K562 (cell line): ENCODE measurements around the gene CACNA2D2. TPM values are rescaled to one million over a fixed set of nuclear protein-coding genes. Genes with fewer than 3 reads are reported as not detected.
A peak's percentile ranks its signal among the peaks of the same experiment; 100 is the strongest.

Source experiments
- ATAC-seq: fragments of 200-7000 bp; cut with Tn5 transposase; 3 replicates; pipeline ENCODE4 v1.9.1; 2020; ENCODE audit warnings: moderate library complexity
- BruUV-seq: library from RNA; stranded (reverse); fragments of 400-500 nt; replicated peaks from 2 replicates; lab custom pipeline; 2021; lab: Mats Ljungman, UMichigan
- CTCF ChIA-PET: fragments of 300-600 bp; formaldehyde crosslinking; extraction: SDS; loops from one replicate; lab custom pipeline; 2021; ENCODE audit warnings: low intra/inter-chr PET ratio; lab: Yijun Ruan, JAX
- POLR2A ChIA-PET: fragments of 300-600, 350-650 bp; sonication (Branson Sonifier 250); formaldehyde crosslinking; extraction: SDS; loops from one replicate; lab custom pipeline; 2021; ENCODE audit warnings: antibody characterized with exemption, inconsistent platforms; lab: Yijun Ruan, JAX
- DNase-seq, 4 experiments: peaks; one replicate each; pipeline versions ENCODE4 v3.0.0 to v3.0.0-alpha.2; 2011 to 2018; ENCODE audit warnings: low spot score in 3 of 4, mixed read lengths in 3 of 4; ENCODE audit errors: extremely low read depth in 1 of 4
- FAIRE-seq: peaks from 2 replicates; lab custom pipeline; 2011; peaks lifted over from hg19 to GRCh38; lab: Jason Lieb, UNC
- H2AFZ ChIP-seq: 2 replicates; pipeline ENCODE4 v1.6.0; 2011; ENCODE audit warnings: low read depth, low read length, control low read depth, inconsistent platforms
- H3K27ac ChIP-seq: fragments of 200-600 bp; 3 replicates; pipeline ENCODE4 v1.8.0; 2011; ENCODE audit warnings: low read depth, mild to moderate bottlenecking, control low read depth, inconsistent platforms, low read length, moderate library complexity, mixed read lengths; ENCODE audit errors: extremely low read depth
- H3K27me3 ChIP-seq, 2 experiments: fragments of 300-600 bp in 1 of 2; 2 replicates in 1 of 2; 3 replicates in 1 of 2; pipeline versions ENCODE4 v1.6.0 to v1.8.0; 2011; ENCODE audit warnings: inconsistent platforms in 2 of 2, low read length in 2 of 2, mild to moderate bottlenecking in 1 of 2, mixed read lengths in 1 of 2, moderate library complexity in 1 of 2; ENCODE audit not compliant: control insufficient read depth in 2 of 2, insufficient read depth in 2 of 2
- H3K36me3 ChIP-seq: fragments of 300-600 bp; 3 replicates; pipeline ENCODE4 v1.8.0; 2011; ENCODE audit warnings: mild to moderate bottlenecking, low read length, inconsistent platforms; ENCODE audit not compliant: control insufficient read depth, insufficient read depth
- H3K4me1 ChIP-seq, 2 experiments: fragments of 200-600 bp in 1 of 2; replicated peaks in 1 of 2; 2 replicates in 1 of 2; 3 replicates in 1 of 2; pipeline versions ENCODE4 v1.5.1 to v1.8.0; 2011; ENCODE audit warnings: inconsistent platforms in 2 of 2, low read length in 2 of 2, mild to moderate bottlenecking in 1 of 2, mixed read lengths in 1 of 2, moderate library complexity in 1 of 2; ENCODE audit not compliant: control insufficient read depth in 2 of 2, insufficient read depth in 2 of 2
- H3K4me2 ChIP-seq: 2 replicates; pipeline ENCODE4 v1.6.1; 2011; ENCODE audit warnings: low read length, control low read depth, inconsistent platforms, mixed read lengths; ENCODE audit not compliant: insufficient read depth
- H3K4me3 ChIP-seq: fragments of 200-600 bp; sonication (generic), shearing (Covaris generic); 2 replicates; pipeline ENCODE4 v1.5.1; 2016; ENCODE audit warnings: control low read depth, inconsistent platforms
- H3K79me2 ChIP-seq: fragments of 200-600 bp; 3 replicates; pipeline ENCODE4 v1.8.0; 2011; ENCODE audit warnings: low read length, inconsistent platforms; ENCODE audit not compliant: control insufficient read depth, insufficient read depth
- H3K9ac ChIP-seq, 2 experiments: 2 replicates each; pipeline versions ENCODE4 v1.6.0 to v1.6.1; 2011; ENCODE audit warnings: low read depth in 2 of 2, low read length in 2 of 2, control low read depth in 1 of 2, inconsistent platforms in 1 of 2, mild to moderate bottlenecking in 1 of 2, mixed read lengths in 1 of 2; ENCODE audit not compliant: insufficient read depth in 1 of 2
- H3K9me1 ChIP-seq: one replicate; pipeline ENCODE4 v1.6.0; 2011; ENCODE audit warnings: inconsistent platforms, mild to moderate bottlenecking, low read length, moderate library complexity; ENCODE audit not compliant: control insufficient read depth, insufficient read depth
- H3K9me3 ChIP-seq: replicated peaks from 2 replicates; pipeline ENCODE4 v1.5.1; 2011; ENCODE audit warnings: low read depth, low read length, inconsistent platforms; ENCODE audit not compliant: control insufficient read depth, insufficient read depth
- H4K20me1 ChIP-seq: replicated peaks from 2 replicates; pipeline ENCODE4 v1.6.1; 2011; ENCODE audit warnings: low read length, inconsistent platforms, mixed read lengths; ENCODE audit not compliant: control insufficient read depth, insufficient read depth
- CHCHD3 ChIP-seq: fragments of 250-450 bp; sonication (Bioruptor Pico); IDR thresholded peaks from 2 replicates; pipeline ENCODE4 v2.1.2; 2022; ENCODE audit warnings: mild to moderate bottlenecking
- ELF4 ChIP-seq: fragments of 450-650 bp; formaldehyde crosslinking; IDR thresholded peaks from 2 replicates; pipeline ENCODE4 v1.4.0; 2022; ENCODE audit warnings: missing genetic modification characterization
- ETV5 ChIP-seq: sonication (generic); formaldehyde crosslinking; IDR thresholded peaks from 2 replicates; pipeline ENCODE4 v1.4.0; 2020; ENCODE audit warnings: low read depth, mild to moderate bottlenecking, missing genetic modification reagents
- FOXA3 ChIP-seq, 2 experiments: fragments of 450-650 bp in 1 of 2; sonication (generic) in 1 of 2; formaldehyde crosslinking; IDR thresholded peaks in 1 of 2; conservative IDR thresholded peaks in 1 of 2; 2 replicates each; pipeline versions ENCODE4 v1.4.0 to v1.8.0; 2020 to 2022; ENCODE audit warnings: mild to moderate bottlenecking in 2 of 2, missing genetic modification reagents in 1 of 2
- FOXM1 ChIP-seq, 2 experiments: fragments of 450-650 bp in 1 of 2; sonication (generic) in 1 of 2; formaldehyde crosslinking in 1 of 2; IDR thresholded peaks; 2 replicates each; pipeline versions ENCODE4 v1.6.1 to v1.9.0; 2017 to 2022; ENCODE audit warnings: low read depth in 2 of 2, mild to moderate bottlenecking in 2 of 2, missing genetic modification reagents in 1 of 2, moderate library complexity in 1 of 2
- KAT7 ChIP-seq: sonication (generic); formaldehyde crosslinking; IDR thresholded peaks from 2 replicates; pipeline ENCODE4 v1.8.0; 2022; ENCODE audit warnings: missing genetic modification reagents, mild to moderate bottlenecking, borderline replicate concordance
- PHF8 ChIP-seq: fragments of 200-600 bp; sonication (generic); IDR thresholded peaks from 2 replicates; pipeline ENCODE4 v1.6.1; 2012; ENCODE audit warnings: mixed run types, mild to moderate bottlenecking, inconsistent platforms, low read length, moderate library complexity, borderline replicate concordance
- POLR2AphosphoS2 ChIP-seq: IDR thresholded peaks from 2 replicates; pipeline ENCODE4 v1.6.1; 2012; ENCODE audit warnings: low read length, improper control_type of control experiment
- PREB ChIP-seq: sonication (generic); formaldehyde crosslinking; IDR thresholded peaks from 2 replicates; pipeline ENCODE4 v1.8.1; 2023; ENCODE audit warnings: mild to moderate bottlenecking, missing genetic modification reagents
- RCOR1 ChIP-seq, 2 experiments: IDR thresholded peaks; 2 replicates each; pipeline ENCODE4 v1.6.1; 2012; ENCODE audit warnings: low read depth in 2 of 2, low read length in 2 of 2, borderline replicate concordance in 1 of 2, improper control_type of control experiment in 1 of 2
- RFX1 ChIP-seq: fragments of 450-650 bp; IDR thresholded peaks from 2 replicates; pipeline ENCODE4 v1.6.1; 2016; ENCODE audit warnings: mild to moderate bottlenecking, moderate library complexity
- SMARCE1 ChIP-seq: fragments of 450-650 bp; IDR thresholded peaks from 2 replicates; pipeline ENCODE4 v1.7.1; 2016; ENCODE audit warnings: mild to moderate bottlenecking
- SUPT5H ChIP-seq: fragments of 450-650 bp; IDR thresholded peaks from 2 replicates; pipeline ENCODE4 v1.6.1; 2016
- XRCC4 ChIP-seq: IDR thresholded peaks from one replicate; pipeline ENCODE4 v1.6.1; 2011; ENCODE audit not compliant: insufficient read depth, insufficient read length; ENCODE audit errors: extremely low read depth
- ZNF134 ChIP-seq: fragments of 250-450 bp; sonication (Bioruptor Pico); conservative IDR thresholded peaks from 2 replicates; pipeline ENCODE4 v1.4.0; 2020
- ZZZ3 ChIP-seq: fragments of 450-650 bp; IDR thresholded peaks from 2 replicates; pipeline ENCODE4 v1.6.1; 2016; ENCODE audit warnings: antibody characterized with exemption, mild to moderate bottlenecking, moderate library complexity
- WGBS: fragments of 100-300 bp; shearing (Covaris generic); methylation state at CpG from one replicate; pipeline ENCODE4 v1.1.6; 2016; ENCODE audit warnings: low coverage, mixed read lengths; ENCODE audit not compliant: insufficient coverage; ENCODE audit errors: missing lambda C conversion rate; 5-methylcytosine and 5-hydroxymethylcytosine counted together
- in situ Hi-C: fragments of 300-500 bp; cut with MboI; formaldehyde crosslinking; loops from 4 replicates; pipeline ENCODE4 v1.15.0; 2018; ENCODE audit warnings: inconsistent platforms, mixed read lengths
- intact Hi-C: fragments of 100-400 bp; cut with micrococcal nuclease; formaldehyde crosslinking; loops from 2 replicates; pipeline ENCODE4 v1.14.2; 2022
- polyA plus RNA-seq, 8 experiments: library from polyadenylated mRNA; depleted of rRNA in 4 of 8; stranded (reverse) in 5 of 8; unstranded in 3 of 8; fragments of >200 nt; fragmentation: Nextera tagmentation in 2 of 8; fragmentation: Illumina TruSeq in 1 of 8; extraction: Ambion mirVana in 2 of 8; extraction: Trizol in 1 of 8; gene quantifications; 2 replicates each; pipeline versions ENCODE4 v1.2.1 to v1.2.3, GENCODE V29; 2011 to 2014; ENCODE audit warnings: inconsistent platforms in 1 of 8, missing spikeins in 1 of 8
- total RNA-seq, 7 experiments: library from RNA; depleted of rRNA in 6 of 7; stranded (reverse); fragments of >200 nt in 6 of 7; fragmentation: Illumina TruSeq in 2 of 7; extraction: Trizol in 2 of 7; gene quantifications; 2 replicates each; pipeline versions ENCODE4 v1.2.1 to v1.2.3, GENCODE V29; 2011 to 2021; ENCODE audit warnings: low replicate concordance in 1 of 7
- TF ChIP-seq, protein P1 (sequence below): fragments of 250-450 bp; sonication (Bioruptor Pico); IDR thresholded peaks from 2 replicates; pipeline ENCODE4 v1.8.0; 2022; ENCODE audit warnings: inconsistent platforms, mild to moderate bottlenecking, moderate library complexity, borderline replicate concordance
- TF ChIP-seq, protein P2 (sequence below): fragments of 450-650 bp; IDR thresholded peaks from one replicate; pipeline ENCODE4 v1.6.1; 2018; ENCODE audit warnings: mild to moderate bottlenecking, moderate library complexity; ENCODE audit not compliant: partially characterized antibody

Gene CACNA2D2
- total and polyA plus RNA-seq, 9 of the 15 experiments (the other 6 are each of a cell fraction or from before 2014, with no cell fraction given) = 0.11 to 0.58 (median 0.36) TPM; not detected in 2

- H3K9me1 ChIP-seq = peaks cover 6% of the 10 kb centered on the region
- no peak overlapping the region for H3K9ac ChIP-seq
- H3K27ac ChIP-seq = no peak overlapping the region
- no peak overlapping the region for H2AFZ ChIP-seq
- H3K27me3 ChIP-seq = no peaks in the 10 kb centered on the region
- ChIA-PET CTCF (no interaction called here), POLR2A (interaction anchor here (0.8 to 1.8 kb wide), 7 partner anchors 10 to 74 kb away, joined by 3 to 5 read pairs (median 4); no protein-coding TSS in a partner anchor)
- no peaks in the 10 kb centered on the region for H3K9me3 ChIP-seq
- 33% methylated on average over 5 of the region's 5 CpGs for WGBS
- H3K4me1 ChIP-seq = peaks cover 30 to 59% of the 10 kb centered on the region in 2 experiments; a peak in 4 of 5 replicates
- peaks cover 64% of the 10 kb centered on the region for H3K79me2 ChIP-seq
- no peak overlapping the region for H3K4me2 ChIP-seq
- DNase-seq (no peak), ATAC-seq (no peak), FAIRE-seq (no peak)
- BruUV-seq = no TSS peak
- in situ Hi-C loops = no loop called here
- intact Hi-C loops = no loop called here
- H4K20me1 ChIP-seq = peaks cover 31% of the 10 kb centered on the region; the same call in 1 of the 2 replicates
- H3K36me3 ChIP-seq = peaks cover 46% of the 10 kb centered on the region; the same call in 2 of the 3 replicates
- no peak overlapping the region for H3K4me3 ChIP-seq
- TF ChIP-seq RCOR1 (IDR thresholded peaks at IDR 0.05; ENCODE audit: borderline replicate concordance in 1 of 2, low read depth in 2 of 2, low read length in 2 of 2) (peak in 1 of 2 experiments; percentile 72; a peak in 2 of 4 replicates), ETV5 (CRISPR knock-in tag) (no peak), CHCHD3 (no peak), PHF8 (no peak), FOXM1 (IDR thresholded peaks at IDR 0.05; ENCODE audit: low read depth) (no peak), FOXM1 (CRISPR knock-in tag; IDR thresholded peaks at IDR 0.05; ENCODE audit: low read depth) (no peak), POLR2AphosphoS2 (no peak), PREB (CRISPR knock-in tag) (no peak), ZNF134 (CRISPR knock-in tag) (no peak), XRCC4 (no peak), SUPT5H (no peak), FOXA3 (CRISPR knock-in tag; conservative IDR thresholded peaks at IDR 0.05 in 1 of 2, IDR thresholded peaks at IDR 0.05 in 1 of 2) (no peak), RFX1 (peak; percentile 61), ZZZ3 (no peak), ELF4 (no peak), KAT7 (CRISPR knock-in tag) (no peak), SMARCE1 (no peak)
- TF ChIP-seq, protein P1, sequence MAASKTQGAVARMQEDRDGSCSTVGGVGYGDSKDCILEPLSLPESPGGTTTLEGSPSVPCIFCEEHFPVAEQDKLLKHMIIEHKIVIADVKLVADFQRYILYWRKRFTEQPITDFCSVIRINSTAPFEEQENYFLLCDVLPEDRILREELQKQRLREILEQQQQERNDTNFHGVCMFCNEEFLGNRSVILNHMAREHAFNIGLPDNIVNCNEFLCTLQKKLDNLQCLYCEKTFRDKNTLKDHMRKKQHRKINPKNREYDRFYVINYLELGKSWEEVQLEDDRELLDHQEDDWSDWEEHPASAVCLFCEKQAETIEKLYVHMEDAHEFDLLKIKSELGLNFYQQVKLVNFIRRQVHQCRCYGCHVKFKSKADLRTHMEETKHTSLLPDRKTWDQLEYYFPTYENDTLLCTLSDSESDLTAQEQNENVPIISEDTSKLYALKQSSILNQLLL (CRISPR knock-in tag) = no peak
- TF ChIP-seq, protein P2, sequence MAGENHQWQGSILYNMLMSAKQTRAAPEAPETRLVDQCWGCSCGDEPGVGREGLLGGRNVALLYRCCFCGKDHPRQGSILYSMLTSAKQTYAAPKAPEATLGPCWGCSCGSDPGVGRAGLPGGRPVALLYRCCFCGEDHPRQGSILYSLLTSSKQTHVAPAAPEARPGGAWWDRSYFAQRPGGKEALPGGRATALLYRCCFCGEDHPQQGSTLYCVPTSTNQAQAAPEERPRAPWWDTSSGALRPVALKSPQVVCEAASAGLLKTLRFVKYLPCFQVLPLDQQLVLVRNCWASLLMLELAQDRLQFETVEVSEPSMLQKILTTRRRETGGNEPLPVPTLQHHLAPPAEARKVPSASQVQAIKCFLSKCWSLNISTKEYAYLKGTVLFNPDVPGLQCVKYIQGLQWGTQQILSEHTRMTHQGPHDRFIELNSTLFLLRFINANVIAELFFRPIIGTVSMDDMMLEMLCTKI = no peak
These were observed 149.2 kb downstream of the CACNA2D2 start for GRCh38 chr3:50354186-50354764.
